ENCODE measurements around the gene MSH2. TPM values are rescaled to one million over a fixed set of nuclear protein-coding genes. Genes with fewer than 3 reads are reported as not detected.

MSH2 gene
- total RNA-seq, 1 donor = 14.5 TPM

DNA sequence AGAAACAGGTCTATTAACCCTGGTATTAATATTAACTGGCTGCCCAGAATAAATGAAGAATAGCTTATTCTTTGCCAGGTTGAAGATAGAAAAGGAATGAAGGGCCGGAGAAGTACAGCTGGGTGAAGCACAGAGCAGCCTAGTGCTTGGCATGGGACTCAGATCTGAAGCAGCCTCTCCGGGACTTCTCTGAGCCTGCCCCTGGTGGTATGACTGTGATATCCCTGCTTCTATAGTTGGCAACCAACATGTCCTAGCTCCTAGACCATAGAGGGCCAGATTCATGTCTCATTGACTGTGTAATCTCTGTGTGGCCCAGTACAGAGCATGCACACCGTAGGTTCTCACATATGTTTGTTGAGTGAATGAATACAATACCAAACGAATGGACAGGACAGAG, 107.8 kb downstream of the MSH2 start:
- DNase-seq (ENCODE audit: insufficient read length, low spot score, missing footprints) = no peak
- Histone ChIP-seq H3K27ac (ENCODE audit: low read depth, low read length) (no peak overlapping the region), H3K79me2 (ENCODE audit: insufficient read depth, low read length) (no peaks in the 10 kb centered on the region), H3K4me1 (ENCODE audit: insufficient read depth, low read length) (no peaks in the 10 kb centered on the region), H3K4me3 (ENCODE audit: insufficient read depth, low read length) (no peak overlapping the region), H3K4me2 (ENCODE audit: insufficient read depth, low read length) (no peak overlapping the region), H3K36me3 (ENCODE audit: insufficient read depth, low read length) (no peaks in the 10 kb centered on the region), H2AFZ (ENCODE audit: low read length) (no peak overlapping the region), H3K9me3 (ENCODE audit: low read depth, low read length) (no peaks in the 10 kb centered on the region), H3K27me3 (ENCODE audit: insufficient read depth, low read length) (peaks cover 7% of the 10 kb centered on the region), H4K20me1 (ENCODE audit: insufficient read depth, low read length) (no peaks in the 10 kb centered on the region)
- peak; percentile 32 for TF ChIP-seq CTCF (IDR thresholded peaks at IDR 0.05; ENCODE audit: extremely low read depth, low read depth, low read length)

DNA sequence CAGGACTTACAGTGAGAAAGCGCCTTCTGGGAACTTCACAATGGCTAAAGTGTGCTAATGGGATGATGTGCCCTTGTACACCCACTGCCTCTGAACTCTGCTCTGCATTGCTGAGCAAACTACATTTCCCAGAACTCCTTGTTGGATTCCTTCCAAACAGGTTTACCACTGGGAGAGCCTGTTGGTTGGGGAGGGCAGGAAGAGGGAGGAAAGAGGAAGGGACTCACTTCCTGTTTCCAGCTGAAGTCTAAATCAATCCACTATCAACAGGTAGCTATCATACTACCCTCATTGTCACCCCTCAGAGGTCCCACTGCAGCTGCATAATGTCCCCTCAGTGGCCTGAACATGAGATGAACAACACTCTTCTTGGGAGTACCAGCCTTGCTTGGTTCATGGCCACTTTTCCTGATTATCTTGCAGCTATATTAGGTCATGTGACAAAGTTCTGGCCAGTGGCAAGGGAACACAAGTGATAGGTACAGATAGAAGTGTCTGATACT, 109.7 kb downstream of the MSH2 start:
- no peak for DNase-seq (ENCODE audit: insufficient read length, low spot score, missing footprints)
- Histone ChIP-seq H4K20me1 (ENCODE audit: insufficient read depth, low read length) (no peaks in the 10 kb centered on the region), H3K9me3 (ENCODE audit: low read depth, low read length) (no peaks in the 10 kb centered on the region), H3K4me3 (ENCODE audit: insufficient read depth, low read length) (no peak overlapping the region), H3K27ac (ENCODE audit: low read depth, low read length) (no peak overlapping the region), H3K36me3 (ENCODE audit: insufficient read depth, low read length) (no peaks in the 10 kb centered on the region), H3K4me2 (ENCODE audit: insufficient read depth, low read length) (no peak overlapping the region), H3K79me2 (ENCODE audit: insufficient read depth, low read length) (no peaks in the 10 kb centered on the region), H2AFZ (ENCODE audit: low read length) (no peak overlapping the region), H3K4me1 (ENCODE audit: insufficient read depth, low read length) (no peaks in the 10 kb centered on the region), H3K27me3 (ENCODE audit: insufficient read depth, low read length) (peaks cover 7% of the 10 kb centered on the region)
- TF ChIP-seq CTCF (IDR thresholded peaks at IDR 0.05; ENCODE audit: extremely low read depth, low read depth, low read length) = no peak

DNA sequence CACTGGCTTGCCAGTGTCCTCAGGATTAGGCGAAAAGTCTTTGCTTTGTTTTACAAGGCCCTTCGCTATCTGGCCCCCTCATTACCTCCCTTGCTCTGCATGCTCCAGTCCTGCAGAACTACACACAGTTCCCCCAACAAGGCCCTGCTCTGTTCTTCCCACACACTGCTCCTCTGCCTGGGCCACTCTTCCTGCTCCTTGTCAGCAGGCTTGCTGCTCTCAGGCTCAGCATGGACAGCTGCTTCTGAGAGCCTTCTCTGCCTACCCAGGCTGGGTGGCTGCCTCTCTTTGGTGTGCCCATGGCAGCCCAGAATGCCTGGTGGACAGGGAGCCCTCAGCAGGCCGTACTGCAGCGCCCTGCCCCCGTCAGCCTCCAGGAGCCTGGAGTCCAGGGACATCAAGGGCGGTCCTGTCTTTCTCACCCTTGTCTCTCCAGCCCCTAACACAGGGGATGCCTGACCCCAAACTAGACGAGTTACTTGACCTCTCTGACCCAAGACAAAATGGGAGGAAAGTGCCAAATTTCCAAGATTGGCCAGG, 111.1 kb downstream of the MSH2 start:
- Histone ChIP-seq H3K36me3 (ENCODE audit: insufficient read depth, low read length) (no peaks in the 10 kb centered on the region), H4K20me1 (ENCODE audit: insufficient read depth, low read length) (no peaks in the 10 kb centered on the region), H3K4me2 (ENCODE audit: insufficient read depth, low read length) (no peak overlapping the region), H3K27me3 (ENCODE audit: insufficient read depth, low read length) (no peaks in the 10 kb centered on the region), H3K4me3 (ENCODE audit: insufficient read depth, low read length) (no peak overlapping the region), H3K9me3 (ENCODE audit: low read depth, low read length) (no peaks in the 10 kb centered on the region), H3K79me2 (ENCODE audit: insufficient read depth, low read length) (no peaks in the 10 kb centered on the region), H2AFZ (ENCODE audit: low read length) (no peak overlapping the region), H3K27ac (ENCODE audit: low read depth, low read length) (no peak overlapping the region), H3K4me1 (ENCODE audit: insufficient read depth, low read length) (no peaks in the 10 kb centered on the region)
- no peak for TF ChIP-seq CTCF (IDR thresholded peaks at IDR 0.05; ENCODE audit: extremely low read depth, low read depth, low read length)
- no peak for DNase-seq (ENCODE audit: insufficient read length, low spot score, missing footprints)

DNA sequence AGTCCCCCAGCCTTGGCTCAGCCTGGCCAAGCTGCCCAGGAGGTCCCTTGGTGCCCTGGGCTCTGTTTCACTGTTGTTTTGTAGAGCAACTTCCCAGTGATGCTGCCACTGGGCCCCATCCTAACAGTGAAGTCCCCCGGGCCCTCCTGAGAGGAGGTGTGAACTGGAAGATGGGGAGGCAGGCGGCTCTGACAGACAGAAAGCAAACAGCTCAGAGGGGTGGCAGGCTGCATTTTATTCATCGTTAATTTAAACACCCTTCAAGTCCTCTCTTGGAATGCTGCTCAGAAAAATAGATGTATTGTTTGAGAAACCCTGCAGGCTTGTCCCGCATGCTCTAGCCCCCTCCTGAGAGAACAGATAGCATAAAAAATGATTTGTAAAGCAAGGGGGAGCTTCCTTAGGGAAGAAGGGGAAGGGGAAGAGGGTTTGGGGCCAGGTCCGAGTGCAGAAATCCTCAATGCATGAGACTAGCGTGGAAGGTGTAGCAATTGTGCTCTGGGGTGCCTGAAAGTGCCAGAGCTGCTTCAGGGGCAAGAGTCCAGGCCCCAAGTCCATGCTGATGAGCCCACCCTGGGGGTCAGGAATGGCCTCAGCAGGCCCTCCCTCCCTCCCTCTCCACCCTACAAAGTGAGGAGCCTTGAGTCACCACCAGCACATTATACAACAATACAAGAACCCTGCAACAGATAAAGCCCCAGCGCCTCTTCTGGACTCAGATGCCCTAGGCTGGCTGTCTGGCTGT, 113.6 kb downstream of the MSH2 start:
- H3K27ac ChIP-seq (ENCODE audit: low read depth, low read length) = no peak overlapping the region
- H3K4me2 ChIP-seq (ENCODE audit: insufficient read depth, low read length) = no peak overlapping the region
- H3K9me3 ChIP-seq (ENCODE audit: low read depth, low read length) = no peaks in the 10 kb centered on the region
- no peaks in the 10 kb centered on the region for H3K4me1 ChIP-seq (ENCODE audit: insufficient read depth, low read length)
- no peaks in the 10 kb centered on the region for H3K27me3 ChIP-seq (ENCODE audit: insufficient read depth, low read length)
- H4K20me1 ChIP-seq (ENCODE audit: insufficient read depth, low read length) = no peaks in the 10 kb centered on the region
- no peaks in the 10 kb centered on the region for H3K36me3 ChIP-seq (ENCODE audit: insufficient read depth, low read length)
- H2AFZ ChIP-seq (ENCODE audit: low read length) = no peak overlapping the region
- no peak for TF ChIP-seq CTCF (IDR thresholded peaks at IDR 0.05; ENCODE audit: extremely low read depth, low read depth, low read length)
- H3K79me2 ChIP-seq (ENCODE audit: insufficient read depth, low read length) = no peaks in the 10 kb centered on the region
- DNase-seq (ENCODE audit: insufficient read length, low spot score, missing footprints) = no peak
- H3K4me3 ChIP-seq (ENCODE audit: insufficient read depth, low read length) = no peak overlapping the region

Data from osteoblast (primary cell).